HCT116 (cell line): ENCODE measurements around the gene SHC1. TPM values are rescaled to one million over a fixed set of nuclear protein-coding genes. Genes with fewer than 3 reads are reported as not detected.

Experiments used
- ATAC-seq: fragments of 200-7000 bp; cut with Tn5 transposase; 2 replicates; pipeline ENCODE4 v1.9.1; 2020; ENCODE audit warnings: mild to moderate bottlenecking, moderate library complexity
- BruUV-seq: library from RNA; stranded (reverse); fragments of 400-500 nt; replicated peaks from 2 replicates; lab custom pipeline; 2021; lab: Mats Ljungman, UMichigan
- CTCF ChIA-PET: fragments of 300-600 bp; sonication (Branson Sonifier 250); formaldehyde crosslinking; loops from one replicate; lab custom pipeline; 2021; ENCODE audit warnings: antibody characterized with exemption; lab: Charles Lee
- POLR2A ChIA-PET: fragments of 300-600, 350-600 bp; sonication (Branson Sonifier 250); formaldehyde crosslinking; loops from one replicate; lab custom pipeline; 2021; ENCODE audit warnings: antibody characterized with exemption; lab: Charles Lee
- RAD21 ChIA-PET, 2 experiments: fragments of 300-600 bp; sonication (Branson Sonifier 250); formaldehyde crosslinking; loops; one replicate each; lab custom pipeline; 2023; ENCODE audit warnings: low total read pairs in 2 of 2; ENCODE audit not compliant: uncharacterized antibody in 2 of 2, unreplicated experiment in 2 of 2, low non-redundant PET in 1 of 2; lab: Charles Lee
- DNase-seq: peaks from one replicate; pipeline ENCODE4 v3.0.0-alpha.2; 2010; ENCODE audit warnings: low read depth, low spot score
- H2AFZ ChIP-seq: fragments of 200-600 bp; shearing (Covaris generic), sonication (generic); 2 replicates; pipeline ENCODE4 v1.6.1; 2017; ENCODE audit warnings: low read depth, mixed run types, mixed read lengths, antibody characterized with exemption, low read length; ENCODE audit not compliant: poor library complexity, severe bottlenecking
- H3K27ac ChIP-seq: 2 replicates; pipeline ENCODE4 v1.5.1; 2012; ENCODE audit warnings: low read depth, low read length
- H3K27me3 ChIP-seq: fragments of 200-600 bp; sonication (generic); 2 replicates; pipeline ENCODE4 v1.6.1; 2016; ENCODE audit warnings: mixed run types, low read length, mixed read lengths; ENCODE audit not compliant: insufficient read depth
- H3K36me3 ChIP-seq, 2 experiments: fragments of 200-500 bp in 1 of 2; fragments of 200-600 bp in 1 of 2; sonication (Bioruptor generic) in 1 of 2; sonication (generic) in 1 of 2; 2 replicates each; pipeline versions ENCODE4 v1.5.1 to v1.6.1; 2014 to 2016; ENCODE audit warnings: low read length in 2 of 2, inconsistent platforms in 1 of 2, mixed read lengths in 1 of 2, mixed run types in 1 of 2; ENCODE audit not compliant: insufficient read depth in 2 of 2, control insufficient read depth in 1 of 2
- H3K4me1 ChIP-seq, 2 experiments: fragments of 200-600 bp in 1 of 2; sonication (generic) in 1 of 2; 2 replicates each; pipeline versions ENCODE4 v1.5.1 to v1.6.1; 2012 to 2017; ENCODE audit warnings: low read length in 2 of 2, inconsistent platforms in 1 of 2, mild to moderate bottlenecking in 1 of 2, mixed read lengths in 1 of 2, mixed run types in 1 of 2, moderate library complexity in 1 of 2; ENCODE audit not compliant: insufficient read depth in 2 of 2, control insufficient read depth in 1 of 2
- H3K4me2 ChIP-seq: fragments of 200-600 bp; sonication (generic); 2 replicates; pipeline ENCODE4 v1.6.1; 2017; ENCODE audit warnings: mixed run types, low read length, mixed read lengths
- H3K4me3 ChIP-seq, 2 experiments: fragments of 200-600 bp in 1 of 2; sonication (generic) in 1 of 2; replicated peaks in 1 of 2; 2 replicates each; pipeline ENCODE4 v1.5.1; 2011 to 2016; ENCODE audit warnings: low read length in 2 of 2, control low read depth in 1 of 2, low read depth in 1 of 2, mild to moderate bottlenecking in 1 of 2, mixed read lengths in 1 of 2, mixed run types in 1 of 2
- H3K79me2 ChIP-seq: fragments of 200-600 bp; sonication (generic); 2 replicates; pipeline ENCODE4 v1.6.1; 2017; ENCODE audit warnings: mild to moderate bottlenecking, mixed run types, low read length, moderate library complexity, mixed read lengths; ENCODE audit not compliant: insufficient read depth
- H3K9ac ChIP-seq: fragments of 200-600 bp; sonication (generic); 2 replicates; pipeline ENCODE4 v1.6.1; 2016; ENCODE audit warnings: low read length, mixed read lengths
- H3K9me2 ChIP-seq: fragments of 200-600 bp; sonication (generic), shearing (Covaris generic); 2 replicates; pipeline ENCODE4 v1.6.1; 2017; ENCODE audit warnings: mixed run types, mild to moderate bottlenecking, moderate library complexity; ENCODE audit not compliant: insufficient read depth
- H3K9me3 ChIP-seq, 2 experiments: fragments of 200-500 bp in 1 of 2; fragments of 200-600 bp in 1 of 2; sonication (Bioruptor generic) in 1 of 2; sonication (generic) in 1 of 2; 2 replicates each; pipeline ENCODE4 v1.6.1; 2014 to 2017; ENCODE audit warnings: low read length in 2 of 2, mixed read lengths in 2 of 2, inconsistent platforms in 1 of 2, low read depth in 1 of 2, mild to moderate bottlenecking in 1 of 2, mixed run types in 1 of 2, moderate library complexity in 1 of 2; ENCODE audit not compliant: control insufficient read depth in 1 of 2, insufficient read depth in 1 of 2
- H4K20me1 ChIP-seq: fragments of 200-600 bp; sonication (generic), shearing (Covaris generic); 2 replicates; pipeline ENCODE4 v1.6.1; 2017; ENCODE audit warnings: mixed run types, mild to moderate bottlenecking, moderate library complexity; ENCODE audit not compliant: insufficient read depth
- EGR1 ChIP-seq: IDR thresholded peaks from 2 replicates; pipeline ENCODE4 v1.6.1; 2012; ENCODE audit warnings: low read depth
- EZH2phosphoT487 ChIP-seq: fragments of 200-600 bp; IDR thresholded peaks from 2 replicates; pipeline ENCODE4 v1.6.1; 2018; ENCODE audit warnings: antibody characterized with exemption, borderline replicate concordance
- POLR2AphosphoS5 ChIP-seq: IDR thresholded peaks from 2 replicates; pipeline ENCODE4 v1.6.1; 2011; ENCODE audit warnings: mild to moderate bottlenecking, low read depth, low read length, moderate library complexity
- REST ChIP-seq: IDR thresholded peaks from 2 replicates; pipeline ENCODE4 v1.6.1; 2012; ENCODE audit warnings: low read depth
- SIN3A ChIP-seq: IDR thresholded peaks from 2 replicates; pipeline ENCODE4 v1.6.1; 2012; ENCODE audit warnings: low read depth
- SRF ChIP-seq: IDR thresholded peaks from 2 replicates; pipeline ENCODE4 v1.6.1; 2012; ENCODE audit warnings: low read depth
- intact Hi-C: fragments of 100-400 bp; cut with micrococcal nuclease; formaldehyde crosslinking; loops from 2 replicates; pipeline ENCODE4 v1.10.0; 2022
- total RNA-seq: library from RNA; stranded (reverse); gene quantifications from one replicate; pipeline ENCODE4 v1.2.1, GENCODE V29; 2021; ENCODE audit not compliant: unreplicated experiment
- TF ChIP-seq, protein P1 (sequence below): IDR thresholded peaks from 2 replicates; pipeline ENCODE4 v1.6.1; 2012
- TF ChIP-seq, protein P2 (sequence below): IDR thresholded peaks from 2 replicates; pipeline ENCODE4 v1.6.1; 2011; ENCODE audit warnings: mild to moderate bottlenecking, low read length, moderate library complexity; ENCODE audit not compliant: insufficient replicate concordance; ENCODE audit errors: extremely low read depth

The SHC1 gene
- total RNA-seq, 1 experiment from 2014 or later, result 148 TPM

- Histone ChIP-seq H3K36me3 (peaks cover 26 to 55% of the 10 kb centered on the region in 2 experiments; a peak in 3 of 4 replicates), H3K79me2 (peaks cover 60% of the 10 kb centered on the region), H2AFZ (no peak overlapping the region), H4K20me1 (no peaks in the 10 kb centered on the region), H3K27me3 (no peaks in the 10 kb centered on the region), H3K9me2 (no peaks in the 10 kb centered on the region)
- DNase-seq, result no peak
- ChIA-PET RAD21 (no interaction called here), CTCF (no interaction called here)
- ATAC-seq, result no peak
- TF ChIP-seq SIN3A (no peak), SRF (no peak), POLR2AphosphoS5 (no peak), REST (no peak), EZH2phosphoT487 (no peak), EGR1 (no peak)
- TF ChIP-seq, protein P1, sequence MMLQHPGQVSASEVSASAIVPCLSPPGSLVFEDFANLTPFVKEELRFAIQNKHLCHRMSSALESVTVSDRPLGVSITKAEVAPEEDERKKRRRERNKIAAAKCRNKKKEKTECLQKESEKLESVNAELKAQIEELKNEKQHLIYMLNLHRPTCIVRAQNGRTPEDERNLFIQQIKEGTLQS, result no peak
- TF ChIP-seq, protein P2, sequence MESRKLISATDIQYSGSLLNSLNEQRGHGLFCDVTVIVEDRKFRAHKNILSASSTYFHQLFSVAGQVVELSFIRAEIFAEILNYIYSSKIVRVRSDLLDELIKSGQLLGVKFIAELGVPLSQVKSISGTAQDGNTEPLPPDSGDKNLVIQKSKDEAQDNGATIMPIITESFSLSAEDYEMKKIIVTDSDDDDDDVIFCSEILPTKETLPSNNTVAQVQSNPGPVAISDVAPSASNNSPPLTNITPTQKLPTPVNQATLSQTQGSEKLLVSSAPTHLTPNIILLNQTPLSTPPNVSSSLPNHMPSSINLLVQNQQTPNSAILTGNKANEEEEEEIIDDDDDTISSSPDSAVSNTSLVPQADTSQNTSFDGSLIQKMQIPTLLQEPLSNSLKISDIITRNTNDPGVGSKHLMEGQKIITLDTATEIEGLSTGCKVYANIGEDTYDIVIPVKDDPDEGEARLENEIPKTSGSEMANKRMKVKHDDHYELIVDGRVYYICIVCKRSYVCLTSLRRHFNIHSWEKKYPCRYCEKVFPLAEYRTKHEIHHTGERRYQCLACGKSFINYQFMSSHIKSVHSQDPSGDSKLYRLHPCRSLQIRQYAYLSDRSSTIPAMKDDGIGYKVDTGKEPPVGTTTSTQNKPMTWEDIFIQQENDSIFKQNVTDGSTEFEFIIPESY, result no peak
- TF ChIP-seq, all 23 proteins: peak for 0
- H3K4me2 ChIP-seq, result no peak overlapping the region
- intact Hi-C loops, result no loop called here
- H3K27ac ChIP-seq, result no peak overlapping the region
- H3K9me3 ChIP-seq, result no peaks in the 10 kb centered on the region
- H3K4me1 ChIP-seq, result peaks cover 24 to 52% of the 10 kb centered on the region in 2 experiments
- no TSS peak for BruUV-seq
- H3K4me3 ChIP-seq, result no peak overlapping the region
- H3K9ac ChIP-seq, result no peak overlapping the region
- POLR2A ChIA-PET, result no interaction called here
Measured at GRCh38 chr1:154966111-154966510, 4.4 kb downstream of the SHC1 start.
